ENCODE results near the gene LRRC25.

- TF ChIP-seq EZH2 (IDR thresholded peaks at IDR 0.05; ENCODE audit: insufficient read depth, low read length) (no peak), CTCF (IDR thresholded peaks at IDR 0.05; ENCODE audit: insufficient read depth, low read depth, low read length) (no peak)
Measured at GRCh38 chr19:18419699-18420460, 22.5 kb upstream of the LRRC25 start.

All from astrocyte (in vitro differentiated cells and primary cell).